Right renal cortex interstitium (tissue), 3 donors: ENCODE data around the gene DHDDS. TPM values are rescaled to one million over a fixed set of nuclear protein-coding genes. Genes with fewer than 3 reads are reported as not detected.
A peak's percentile ranks its signal among the peaks of the same experiment; 100 is the strongest.

ENCODE experiments used
- DNase-seq, 3 donors: peaks; one replicate each; pipeline ENCODE4 v3.0.0-alpha.2; 2013; ENCODE audit warnings: low read depth in 3 of 3, low spot score in 2 of 3
- polyA plus RNA-seq, 3 donors: library from polyadenylated mRNA; unstranded; fragments of 120-200 nt; gene quantifications; one replicate each; pipeline ENCODE4 v1.2.1, GENCODE V29; 2013; ENCODE audit not compliant: insufficient read length in 3 of 3

Gene DHDDS
- polyA plus RNA-seq, 3 donors, result 32.4 to 37.1 (median 36.1) TPM

GRCh38 chr1:26417111-26417759 is 14.9 kb upstream of the DHDDS start:
- no peak for DNase-seq

GRCh38 chr1:26418865-26419349 is 13.2 kb upstream of the DHDDS start:
- DNase-seq, result no peak

DNA sequence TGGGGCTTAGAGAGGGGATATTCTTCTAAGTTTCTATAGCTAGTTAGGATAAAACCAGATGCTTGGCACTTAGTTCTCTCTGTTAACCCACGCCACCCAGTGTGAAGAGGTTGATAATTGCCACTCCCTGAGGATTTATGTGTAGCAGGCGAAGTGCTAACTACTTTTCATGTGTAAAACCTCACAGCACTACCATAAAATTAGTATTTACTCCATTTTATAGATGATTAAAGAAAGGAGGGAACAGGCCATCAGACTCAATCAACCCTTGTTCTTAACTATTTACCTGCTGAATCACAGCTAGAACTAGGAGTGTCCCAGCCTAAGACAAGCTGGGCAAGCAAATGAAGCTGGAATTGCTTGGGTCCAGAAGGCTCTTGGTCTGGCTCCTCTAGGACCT is 12.6 kb upstream of the DHDDS start:
- no peak for DNase-seq

DNA sequence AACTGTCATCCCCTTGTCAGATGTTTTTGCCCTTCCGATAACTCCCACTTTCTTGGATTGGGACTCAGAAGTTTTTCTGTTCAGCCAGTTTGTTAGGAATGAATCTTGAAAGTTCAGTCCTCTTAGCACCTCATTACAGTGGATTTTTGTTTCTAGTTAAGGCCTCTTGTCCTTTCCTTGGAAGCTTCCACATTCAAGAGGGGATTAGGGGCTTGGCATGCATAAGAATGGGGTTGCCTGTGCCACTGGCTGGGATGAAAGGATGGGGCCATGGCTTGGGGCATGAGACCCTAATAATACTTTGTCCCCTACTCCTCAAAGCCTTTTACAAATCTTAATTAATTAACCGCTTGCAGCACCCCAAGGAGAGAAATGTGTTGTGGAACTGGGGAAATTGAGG is 2.4 kb upstream of the DHDDS start:
- no peak for DNase-seq

- DNase-seq, result no peak
These were observed 672 bp downstream of the DHDDS start for GRCh38 chr1:26432793-26433192.

GRCh38 chr1:26434161-26434752 is 2.1 kb downstream of the DHDDS start:
- DNase-seq, result no peak

- no peak for DNase-seq
These were observed 5.9 kb downstream of the DHDDS start for GRCh38 chr1:26438041-26438440.

GRCh38 chr1:26440259-26440658 is 8.1 kb downstream of the DHDDS start:
- DNase-seq, result no peak

GRCh38 chr1:26449868-26450267 is 17.7 kb downstream of the DHDDS start:
- no peak for DNase-seq

DNA sequence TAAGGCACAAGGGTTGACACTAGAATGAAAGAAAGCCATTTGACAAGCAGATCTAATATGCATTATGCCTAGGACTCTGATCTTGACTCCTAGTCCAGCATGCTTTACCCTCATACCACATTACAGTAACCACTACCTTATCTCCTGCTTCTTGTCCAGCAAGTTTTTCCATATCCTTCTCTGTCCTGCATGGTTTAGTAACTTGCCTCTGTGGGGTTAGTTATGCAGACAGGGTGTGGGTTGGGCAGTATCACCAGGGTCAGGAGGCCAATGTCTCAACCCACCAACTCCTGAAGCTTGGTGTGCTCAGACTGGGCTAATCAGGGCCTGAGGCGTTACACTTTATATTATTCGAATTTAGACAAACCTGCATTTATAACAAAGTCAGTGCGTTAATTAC is 18.8 kb downstream of the DHDDS start:
- no peak for DNase-seq

DNA sequence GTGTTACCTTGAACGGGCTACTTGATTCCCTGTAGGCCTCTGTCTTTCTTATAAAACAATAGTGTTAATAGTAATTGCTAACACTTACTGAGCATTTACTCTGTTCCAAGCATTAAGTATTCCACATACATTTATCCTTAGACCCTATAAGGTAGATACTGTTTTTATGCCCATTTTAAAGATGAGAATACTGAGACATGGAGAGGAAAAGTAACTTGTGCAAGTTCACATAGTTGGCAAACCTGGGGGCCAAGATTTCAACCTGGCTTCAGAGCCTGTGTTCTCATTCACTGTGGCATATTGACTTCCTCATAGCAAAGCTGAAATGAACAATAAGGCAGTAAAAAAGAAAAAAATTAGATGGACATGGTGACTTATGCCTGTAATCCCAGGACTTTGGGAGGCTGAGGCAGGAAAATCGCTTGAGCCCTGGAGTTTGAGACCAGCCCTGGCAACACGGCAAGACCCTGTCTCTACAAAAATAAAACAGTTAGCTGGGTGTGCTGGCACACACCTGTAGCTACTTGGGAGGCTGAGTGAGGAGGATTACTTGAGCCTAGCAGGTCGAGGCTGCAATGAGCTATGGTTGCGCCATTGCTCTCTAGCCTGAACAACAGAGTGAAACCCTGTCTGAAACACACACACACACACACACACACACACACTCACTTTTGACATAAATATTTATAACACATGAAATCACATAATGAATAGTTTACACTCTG is 20.5 kb downstream of the DHDDS start:
- DNase-seq, result no peak

DNA sequence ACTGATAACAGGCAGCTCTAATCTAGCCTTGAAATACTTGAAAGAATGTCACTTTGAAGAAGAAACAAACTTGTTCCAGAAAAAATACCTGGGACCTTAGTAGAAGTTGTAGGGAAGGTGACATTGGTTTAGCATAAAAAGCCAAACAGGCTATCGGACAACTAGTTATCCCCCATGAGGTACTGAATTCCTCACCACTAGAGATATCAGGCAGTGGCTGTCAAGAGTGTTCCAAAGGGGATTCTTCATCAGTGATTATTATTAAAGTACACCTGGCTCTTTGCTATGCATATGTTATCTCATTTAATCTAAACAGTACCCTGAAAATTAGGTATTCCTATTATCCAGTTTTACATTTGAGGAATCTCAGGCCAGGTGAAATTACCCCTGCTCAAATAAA is 27.0 kb downstream of the DHDDS start:
- DNase-seq, result no peak

GRCh38 chr1:26459573-26460031 is 27.5 kb downstream of the DHDDS start:
- DNase-seq, result no peak

DNA sequence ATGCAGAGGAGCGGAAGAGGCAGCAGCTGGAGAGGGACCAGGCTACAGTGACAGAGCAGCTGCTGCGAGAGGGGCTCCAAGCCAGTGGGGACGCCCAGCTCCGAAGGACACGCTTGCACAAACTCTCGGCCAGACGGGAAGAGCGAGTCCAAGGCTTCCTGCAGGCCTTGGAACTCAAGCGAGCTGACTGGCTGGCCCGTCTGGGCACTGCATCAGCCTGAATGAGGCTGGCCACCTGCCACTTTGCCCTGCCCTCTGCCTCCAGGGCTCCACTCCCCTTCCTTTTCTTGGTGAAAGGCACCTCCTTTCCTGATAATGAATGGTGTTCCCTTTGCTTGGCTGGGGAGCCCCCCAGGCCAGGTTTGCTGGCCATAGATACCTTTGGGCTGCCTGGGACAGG is 36.8 kb downstream of the DHDDS start:
- DNase-seq, result no peak

DNA sequence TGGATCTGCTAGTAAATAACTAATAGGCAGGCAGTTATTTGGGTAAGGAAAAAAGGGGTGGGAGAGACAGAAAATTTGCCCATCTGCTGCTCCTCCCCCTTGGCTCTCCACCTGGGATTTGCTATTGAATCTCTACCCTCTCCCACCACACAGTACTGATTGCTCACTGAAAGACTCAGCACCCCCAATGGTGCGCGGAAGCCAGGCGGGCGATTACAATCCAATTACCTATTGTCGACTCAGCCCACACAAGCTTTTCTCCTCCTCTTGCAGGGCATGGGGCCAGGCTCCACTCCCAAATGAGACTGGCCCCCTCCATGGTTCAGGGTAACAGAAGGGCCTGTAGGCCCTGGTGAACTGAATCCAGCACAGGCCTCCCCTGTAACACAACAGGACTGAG is 37.4 kb downstream of the DHDDS start:
- no peak for DNase-seq

GRCh38 chr1:26470878-26471497 is 38.9 kb downstream of the DHDDS start:
- no peak for DNase-seq

DNA sequence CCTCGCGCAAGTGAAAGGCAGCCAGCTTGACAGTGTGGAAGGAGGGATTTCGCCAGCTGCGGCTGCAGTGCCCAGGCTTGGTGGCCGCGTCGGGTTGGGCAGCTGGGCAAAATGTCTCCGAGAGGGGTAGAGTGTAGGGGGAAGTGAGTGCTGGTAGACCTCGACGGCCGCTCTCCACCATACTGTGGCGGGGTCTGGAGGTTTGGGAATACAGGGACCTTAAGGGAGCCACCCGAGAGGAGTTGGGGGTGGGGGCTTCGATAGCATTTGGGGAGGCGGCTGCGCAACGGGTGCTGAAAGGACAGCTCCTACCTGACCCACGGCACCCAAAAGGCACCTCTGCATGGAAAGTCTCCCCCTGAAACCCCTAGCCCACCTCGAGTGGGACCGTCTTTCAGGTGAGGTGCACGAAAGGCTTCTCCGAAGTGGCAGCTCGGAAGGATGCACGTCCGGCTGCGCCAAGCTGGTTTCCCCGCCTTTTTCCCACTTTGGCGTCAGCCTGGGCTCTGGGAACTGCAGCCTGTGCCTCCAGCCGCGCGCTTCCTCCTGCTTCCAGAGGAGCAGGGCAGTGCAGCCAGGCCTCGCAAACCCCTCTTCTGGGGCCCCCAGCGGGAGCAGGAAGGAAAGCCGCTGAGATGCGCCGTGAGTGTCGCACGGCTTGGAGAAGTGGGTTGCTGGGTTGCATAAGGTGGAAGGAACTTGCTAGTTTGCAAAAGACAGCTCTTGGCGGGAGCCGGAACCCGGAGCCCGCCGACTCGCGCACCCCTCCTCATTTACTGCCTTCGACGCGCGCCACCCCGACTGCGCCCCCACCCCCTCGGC is 39.6 kb downstream of the DHDDS start:
- DNase-seq, result peak; percentile 45 to 63 (median 57)

GRCh38 chr1:26472320-26472900 is 40.3 kb downstream of the DHDDS start, which contains the start of gene HMGN2:
TSS of gene HMGN2 (plus strand) at chr1:26472440. CDS start at chr1:26472613, 173 bp downstream.
- peak; percentile 61 to 87 (median 87) for DNase-seq

- peak; percentile 80 to 85 (median 84) for DNase-seq
These were observed 41.1 kb downstream of the DHDDS start for GRCh38 chr1:26472901-26473845.
